HG02970 (cell line): ENCODE results near the gene GDF9.
A peak's percentile ranks its signal among the peaks of the same experiment; 100 is the strongest.

Experiments
- ATAC-seq: cut with Tn5 transposase; IDR thresholded peaks from one replicate; pipeline ENCODE4 v1.9.1; 2021; ENCODE audit warnings: mild to moderate bottlenecking, moderate library complexity, moderate number of reproducible peaks; ENCODE audit not compliant: unreplicated experiment, low FRiP score

The GDF9 gene, protein sequence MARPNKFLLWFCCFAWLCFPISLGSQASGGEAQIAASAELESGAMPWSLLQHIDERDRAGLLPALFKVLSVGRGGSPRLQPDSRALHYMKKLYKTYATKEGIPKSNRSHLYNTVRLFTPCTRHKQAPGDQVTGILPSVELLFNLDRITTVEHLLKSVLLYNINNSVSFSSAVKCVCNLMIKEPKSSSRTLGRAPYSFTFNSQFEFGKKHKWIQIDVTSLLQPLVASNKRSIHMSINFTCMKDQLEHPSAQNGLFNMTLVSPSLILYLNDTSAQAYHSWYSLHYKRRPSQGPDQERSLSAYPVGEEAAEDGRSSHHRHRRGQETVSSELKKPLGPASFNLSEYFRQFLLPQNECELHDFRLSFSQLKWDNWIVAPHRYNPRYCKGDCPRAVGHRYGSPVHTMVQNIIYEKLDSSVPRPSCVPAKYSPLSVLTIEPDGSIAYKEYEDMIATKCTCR

DNA sequence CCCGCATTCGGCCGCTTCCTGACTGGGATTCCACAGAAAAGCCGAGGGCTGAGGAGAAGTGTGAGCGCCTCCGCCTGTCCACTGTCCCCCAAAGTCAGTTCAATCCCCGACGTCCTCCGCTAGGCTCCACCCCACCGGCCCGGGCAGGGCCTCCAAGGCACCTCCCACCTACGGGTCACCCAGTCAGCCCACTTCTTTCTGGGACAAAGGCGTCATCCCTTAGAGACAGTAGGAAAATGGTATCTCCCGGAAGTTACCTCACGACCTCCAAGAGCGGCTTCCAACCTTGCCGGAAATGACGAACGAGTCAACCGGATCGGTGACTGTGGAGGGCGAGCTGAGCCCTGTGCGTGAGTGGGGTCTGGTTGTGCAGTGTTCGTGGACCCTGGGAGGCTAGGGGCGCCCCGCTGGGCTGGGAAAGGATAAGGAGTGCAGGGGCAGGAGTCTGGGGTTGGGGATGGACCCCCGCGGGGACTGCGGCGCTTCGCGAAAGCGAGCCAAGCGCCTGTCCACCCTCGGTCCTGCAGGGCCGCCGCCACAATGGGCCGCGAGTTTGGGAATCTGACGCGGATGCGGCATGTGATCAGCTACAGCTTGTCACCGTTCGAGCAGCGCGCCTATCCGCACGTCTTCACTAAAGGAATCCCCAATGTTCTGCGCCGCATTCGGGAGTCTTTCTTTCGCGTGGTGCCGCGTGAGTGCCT, at the start of gene GDF9, which contains the start of gene UQCRQ:
Gene GDF9 (minus strand): TSS at position 128 of the 704 bp plus-strand sequence. CDS start 1,936 bp downstream, outside the sequence.
Gene UQCRQ (plus strand): TSS at position 301 of the 704 bp plus-strand sequence. CDS start 240 bp downstream, at position 541.
- ATAC-seq: peak; percentile 88

DNA sequence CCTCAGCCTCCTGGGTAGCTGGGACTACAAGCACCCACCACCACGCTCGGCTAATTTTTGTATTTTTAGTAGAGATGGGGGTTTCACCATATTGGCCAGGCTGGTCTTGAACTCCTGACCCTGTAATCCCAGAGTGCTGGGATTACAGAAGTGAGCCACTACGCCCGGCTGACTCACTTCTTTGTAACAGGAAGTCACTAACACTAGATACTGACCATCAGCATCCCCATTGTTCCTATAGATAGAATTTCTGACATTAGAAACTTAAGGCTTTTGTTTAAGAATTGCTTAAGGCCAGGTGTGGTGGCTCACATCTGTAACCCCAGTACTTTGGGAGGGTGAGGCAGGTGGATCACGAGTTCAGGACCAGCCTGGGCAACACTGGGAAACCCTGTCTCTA, 49.4 kb upstream of the GDF9 start:
- no peak for ATAC-seq

DNA sequence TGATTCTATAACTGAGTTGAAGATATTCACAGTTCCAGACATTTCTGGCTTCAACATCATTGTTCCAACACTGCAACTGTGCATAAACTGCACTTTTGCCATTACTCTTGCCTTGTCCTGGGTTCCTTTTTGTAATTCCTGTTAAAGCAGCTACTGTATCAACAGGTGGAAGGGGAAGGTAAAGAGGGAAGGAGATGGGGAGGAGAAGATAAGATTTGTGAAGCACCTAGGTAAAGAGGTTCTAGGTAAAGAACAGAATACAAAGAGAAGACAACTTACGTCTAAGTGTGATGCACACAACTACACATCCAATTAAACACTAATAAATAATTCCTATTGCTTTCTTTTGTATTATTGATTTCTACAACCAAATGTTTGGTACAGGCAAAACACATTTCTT, 43.4 kb upstream of the GDF9 start:
- ATAC-seq: no peak

DNA sequence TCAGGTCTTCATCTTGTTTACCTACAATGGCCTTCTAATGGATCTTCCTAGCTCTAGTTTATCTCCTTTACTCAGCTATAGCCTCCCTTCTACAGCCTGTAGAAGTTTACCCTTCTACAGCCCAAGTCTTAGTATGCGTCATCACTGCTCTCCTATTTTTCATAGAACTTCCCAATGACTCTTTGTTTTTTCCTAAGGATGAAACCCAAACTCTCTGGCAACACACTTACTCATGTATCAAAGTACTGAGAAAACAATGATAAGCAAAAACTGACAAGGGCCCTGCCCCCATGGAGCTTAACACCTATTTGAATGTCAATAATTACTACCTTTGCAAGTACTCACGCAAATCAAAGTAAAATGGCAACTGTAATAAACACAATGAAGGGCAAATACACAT, 40.9 kb upstream of the GDF9 start:
- ATAC-seq: no peak

DNA sequence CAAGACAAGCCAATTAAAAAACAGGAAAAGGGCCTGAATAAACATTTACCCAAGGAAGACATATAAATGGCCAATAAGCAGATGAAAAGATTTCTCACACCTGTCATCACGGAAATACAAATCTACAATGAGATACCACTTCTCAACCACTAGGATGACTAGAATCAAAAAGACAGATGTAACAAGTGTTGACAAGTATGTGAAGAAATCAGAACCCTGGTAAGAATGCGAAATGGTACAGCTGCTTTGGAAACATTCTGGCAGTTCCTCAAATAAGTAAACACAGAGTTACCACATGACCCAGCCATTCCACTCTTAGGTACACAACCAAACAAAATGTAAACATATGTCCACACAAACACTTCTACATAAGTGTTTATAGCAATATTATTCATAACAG, 39.7 kb upstream of the GDF9 start:
- no peak for ATAC-seq

DNA sequence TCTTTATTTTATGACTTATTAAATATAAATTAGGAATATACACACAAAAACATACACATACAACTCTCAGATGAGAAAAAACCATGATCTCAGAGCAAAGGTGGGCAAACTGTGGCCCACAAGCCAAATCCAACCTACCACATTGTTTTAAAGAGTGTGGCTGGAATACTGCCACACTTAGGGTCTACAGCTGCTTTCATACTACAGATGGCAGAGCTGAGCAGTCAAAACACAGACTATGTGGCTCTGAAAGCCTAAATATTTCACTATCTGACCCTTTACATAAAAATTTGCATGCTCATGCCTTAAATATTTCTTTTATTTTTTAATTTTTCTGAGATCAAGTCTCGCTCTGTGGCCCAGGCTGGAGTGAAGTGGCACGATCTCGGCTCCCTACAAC, 35.5 kb upstream of the GDF9 start:
- ATAC-seq: no peak

DNA sequence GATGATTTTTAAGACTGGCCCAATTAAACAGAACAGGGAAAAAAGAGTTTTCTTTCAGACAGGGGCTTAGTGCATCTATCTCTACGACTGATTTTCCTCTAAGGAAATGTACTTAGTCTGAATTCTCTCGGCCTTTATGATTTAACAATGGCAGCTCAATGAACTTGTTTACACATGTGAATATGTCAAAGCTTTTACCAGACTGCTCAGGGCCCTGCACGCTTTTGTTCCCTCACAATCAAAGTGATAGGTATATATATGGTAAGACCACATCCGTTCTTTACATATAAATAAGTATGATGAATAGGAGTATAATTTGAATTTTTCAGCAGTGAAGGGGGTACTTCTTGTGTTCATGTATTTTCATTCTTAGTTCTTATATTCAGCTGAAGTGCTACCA, 34.8 kb upstream of the GDF9 start:
- no peak for ATAC-seq

DNA sequence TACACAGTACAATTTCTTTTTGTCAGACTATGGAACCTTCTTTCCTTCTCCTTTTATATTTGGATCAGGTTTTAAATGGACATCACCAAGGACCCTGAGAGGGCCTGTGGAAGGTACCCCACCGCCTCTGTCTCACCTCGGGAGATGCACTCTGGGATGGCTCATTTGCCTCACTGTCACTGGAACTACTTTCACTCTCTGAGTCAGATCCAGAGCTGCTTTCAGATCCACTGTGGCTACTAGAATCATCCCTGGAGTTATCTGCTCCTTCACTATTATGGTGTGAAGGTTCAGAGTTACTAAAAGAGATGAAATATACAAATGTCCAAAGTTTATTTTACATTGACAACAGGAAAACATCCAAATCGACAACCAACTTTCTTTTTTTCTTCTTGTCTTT, 31.8 kb upstream of the GDF9 start:
- ATAC-seq: no peak

DNA sequence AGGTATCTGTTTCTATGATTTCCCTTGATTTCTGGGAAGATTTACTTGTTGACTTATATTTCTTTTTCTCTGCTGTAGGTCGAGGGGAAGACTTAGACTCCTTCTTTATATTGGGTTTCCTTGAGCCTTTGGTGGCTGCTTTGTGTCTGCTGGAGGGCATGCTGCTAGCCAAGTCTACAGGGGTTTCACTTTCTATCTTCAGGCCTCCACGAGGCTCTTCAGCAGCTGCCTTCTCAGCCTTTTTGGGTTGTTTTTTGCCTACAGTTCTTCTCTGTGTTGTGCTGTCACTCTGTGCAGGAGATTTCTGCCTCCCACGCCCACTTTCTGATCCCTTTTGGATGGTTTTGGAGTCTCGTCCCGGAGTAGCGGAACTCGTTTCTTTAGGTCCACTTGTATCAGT, 30.4 kb upstream of the GDF9 start:
- ATAC-seq: no peak

DNA sequence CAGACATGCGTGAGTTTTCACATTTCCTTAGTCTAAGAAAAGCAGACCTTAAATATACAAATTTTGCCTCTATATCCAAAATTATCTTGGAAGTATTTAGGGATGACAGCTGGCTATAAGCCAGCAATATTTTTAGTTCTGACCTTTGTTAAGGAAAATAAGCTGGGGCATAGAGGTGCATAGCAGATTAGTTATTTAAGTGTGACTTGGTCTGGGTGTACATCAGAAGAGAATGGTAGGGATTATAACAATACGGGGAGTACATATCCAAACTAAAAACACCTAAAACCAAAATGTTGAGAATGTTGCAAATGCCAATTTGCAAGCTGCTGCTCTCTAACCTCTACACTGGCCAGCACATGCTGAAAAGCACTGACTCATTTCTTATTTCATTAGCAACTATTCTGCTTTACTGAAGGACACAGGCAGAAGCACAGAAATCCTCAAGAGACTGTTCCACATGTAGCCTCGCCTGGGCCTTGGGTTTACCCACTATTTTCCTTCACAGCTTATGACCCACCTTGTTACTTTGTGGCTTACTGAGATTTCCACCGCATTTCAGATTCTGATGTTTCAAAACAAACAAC, 29.5 kb upstream of the GDF9 start:
- no peak for ATAC-seq

DNA sequence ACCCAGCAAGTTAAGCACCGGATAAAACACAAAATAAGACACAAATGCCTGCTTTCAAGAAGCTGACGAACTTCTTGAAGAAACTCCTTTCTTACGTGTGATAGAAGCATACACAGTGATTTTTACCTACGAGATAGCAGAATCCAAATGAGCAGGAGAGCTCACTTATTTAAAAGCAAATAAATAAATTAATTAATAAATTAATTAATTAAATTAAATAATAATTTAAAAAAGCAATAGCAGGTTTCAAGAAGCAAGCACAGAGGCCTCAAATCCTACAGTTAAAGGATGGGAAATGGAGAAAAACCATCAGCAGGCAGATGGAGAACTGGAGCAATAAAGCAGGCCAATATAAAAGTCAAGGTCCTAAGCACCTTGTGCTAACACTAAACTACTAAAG, 24.5 kb upstream of the GDF9 start:
- no peak for ATAC-seq

DNA sequence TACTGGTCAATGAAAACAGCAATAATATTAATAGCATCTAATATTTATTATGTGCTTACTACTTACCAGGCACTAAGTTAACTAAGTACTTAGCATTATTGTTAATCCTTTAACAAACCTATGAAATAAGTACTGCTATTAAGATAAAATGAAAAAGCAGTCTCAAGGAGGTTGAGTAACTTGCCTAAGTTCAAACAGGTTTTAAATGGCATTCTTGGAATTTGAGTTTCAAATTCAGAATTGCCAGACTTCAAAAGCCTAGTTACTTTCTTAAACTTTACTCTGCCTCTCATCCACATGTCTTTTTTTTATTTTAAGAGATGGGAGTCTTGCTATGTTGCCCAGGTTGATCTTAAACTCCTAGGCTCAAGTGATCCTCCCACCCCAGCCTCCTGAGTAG, 23.2 kb upstream of the GDF9 start:
- ATAC-seq: no peak

DNA sequence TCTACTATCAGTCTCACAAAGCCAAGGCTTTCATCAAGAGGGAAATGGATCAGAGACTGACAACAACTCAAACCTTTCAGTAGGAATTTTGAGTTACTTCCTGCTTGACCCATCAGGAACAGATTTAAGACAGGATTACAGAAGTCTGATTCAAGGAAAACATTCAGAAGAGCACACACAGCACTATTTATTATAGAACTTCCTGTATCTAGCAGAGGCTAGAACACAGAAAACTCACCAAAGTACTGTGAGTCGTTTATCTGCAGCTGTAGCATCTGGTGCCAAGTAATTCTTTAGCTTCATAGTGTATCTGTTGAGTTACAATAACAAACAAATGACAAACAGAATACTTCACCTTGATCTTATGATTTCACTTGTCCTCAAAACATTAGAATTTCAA, 21.0 kb upstream of the GDF9 start:
- no peak for ATAC-seq

DNA sequence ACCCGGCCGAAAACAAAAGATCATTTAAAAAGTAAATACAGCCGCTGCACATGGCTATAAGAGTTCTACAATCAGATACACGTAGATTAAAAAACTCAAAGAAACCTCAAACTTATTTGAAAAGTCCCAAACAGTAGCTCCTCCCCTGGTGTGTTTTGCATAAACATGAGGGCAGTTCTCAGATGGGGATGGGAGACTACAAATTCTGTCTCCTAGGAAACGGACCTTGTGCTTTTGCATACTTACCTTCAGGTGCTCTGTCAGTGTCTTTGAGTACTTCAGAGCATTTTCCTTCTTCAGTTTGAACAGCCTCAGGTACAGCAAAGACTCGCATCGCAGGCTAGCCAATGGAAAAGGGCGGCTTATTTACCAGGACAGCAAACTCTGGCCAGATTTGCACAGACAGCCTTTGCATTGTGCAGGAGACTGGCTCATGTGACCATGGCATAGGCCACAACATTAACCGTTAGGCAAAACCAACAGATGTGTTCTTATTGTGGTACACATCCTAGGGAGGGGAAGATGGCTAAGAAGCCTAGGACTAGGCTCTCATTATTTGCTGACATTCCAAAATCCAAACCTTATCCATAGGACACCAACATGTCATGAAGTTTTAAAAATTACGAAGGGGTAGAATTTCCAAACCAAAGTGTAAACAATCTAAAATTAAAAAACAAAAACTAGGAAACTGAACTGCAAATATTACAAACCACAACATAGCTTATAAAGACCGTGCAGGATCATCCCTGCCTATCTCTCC, 20.0 kb upstream of the GDF9 start:
- no peak for ATAC-seq

DNA sequence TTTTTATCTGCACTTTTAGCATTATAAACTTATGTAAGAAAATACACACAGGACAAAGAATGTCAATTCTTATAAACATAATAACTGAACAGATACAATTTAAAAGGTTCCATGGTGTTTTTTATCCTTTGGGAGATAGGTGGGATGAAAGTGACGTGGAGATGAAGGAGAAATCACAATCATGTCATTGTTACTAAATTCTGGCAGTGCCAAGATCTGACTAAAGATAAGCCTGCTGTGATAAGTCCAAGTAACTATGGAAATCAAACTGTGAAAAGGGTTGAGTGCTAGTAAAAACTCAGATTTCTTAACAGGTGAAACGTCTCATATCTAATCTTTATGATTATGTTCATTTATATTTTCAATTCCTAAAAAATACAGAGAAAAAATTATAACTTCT, 18.3 kb upstream of the GDF9 start:
- ATAC-seq: no peak

DNA sequence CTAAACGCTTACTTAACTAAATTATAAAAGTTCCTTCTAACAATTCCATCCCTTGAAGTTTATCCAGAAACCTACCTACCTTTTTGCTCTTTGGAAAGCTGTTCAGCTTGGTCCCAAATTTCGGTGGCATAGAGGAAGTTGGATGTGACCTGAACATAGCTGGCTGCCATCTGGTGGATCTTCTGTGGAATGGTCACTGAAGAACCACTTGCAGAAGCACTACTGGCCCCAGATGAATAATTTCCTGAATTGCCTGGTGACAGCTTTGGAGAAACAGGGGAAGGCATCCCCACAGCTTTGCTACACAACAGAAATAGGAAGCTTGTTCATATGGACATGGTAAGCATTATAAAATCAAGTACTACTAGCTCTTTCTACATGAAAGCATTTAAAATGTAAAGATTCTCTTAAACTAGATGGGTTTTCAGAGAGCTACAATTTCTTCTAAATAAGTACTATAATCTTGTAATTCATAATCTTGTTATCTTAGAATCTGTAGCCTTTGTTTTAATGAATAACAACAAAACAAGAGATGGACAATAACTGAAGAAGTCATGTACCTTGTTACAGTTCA, 17.1 kb upstream of the GDF9 start:
- no peak for ATAC-seq

DNA sequence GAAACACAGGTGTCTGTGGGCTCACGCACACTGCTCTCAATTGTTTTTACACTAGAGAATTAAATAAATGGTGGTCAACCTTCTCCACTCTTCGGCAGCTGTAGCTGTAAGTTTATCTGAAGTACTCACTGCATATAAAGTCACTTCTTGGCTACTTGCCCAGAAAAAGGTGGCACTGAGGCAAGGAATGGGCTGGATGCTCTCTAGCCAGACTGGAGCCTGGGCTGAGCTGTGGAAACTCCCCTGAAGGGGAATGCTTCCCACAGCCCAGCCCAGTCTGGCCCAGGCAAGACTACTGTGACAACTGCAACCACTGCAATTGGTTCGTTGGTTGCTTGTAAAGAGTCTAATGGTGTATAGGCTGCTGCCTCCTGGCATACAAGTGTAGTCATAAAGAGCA, 11.7 kb upstream of the GDF9 start:
- no peak for ATAC-seq

DNA sequence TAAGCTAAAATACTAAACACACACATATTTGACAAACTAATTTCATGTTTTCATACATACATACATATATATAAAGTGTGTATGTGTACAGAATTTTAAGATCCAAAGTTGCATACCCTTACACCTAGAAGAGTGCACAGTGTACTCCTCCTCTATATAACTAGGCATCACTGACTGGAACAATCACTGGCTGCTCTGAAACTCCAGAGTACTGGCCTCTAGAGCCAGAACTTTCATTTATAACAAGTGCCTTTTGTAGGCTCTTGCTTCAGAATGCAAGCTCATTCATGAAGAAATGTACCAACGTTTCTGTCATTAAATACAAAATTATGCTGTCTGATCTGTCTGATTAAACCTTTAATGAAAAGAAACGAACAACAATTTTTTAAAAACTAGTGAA, 11.2 kb upstream of the GDF9 start:
- ATAC-seq: no peak

DNA sequence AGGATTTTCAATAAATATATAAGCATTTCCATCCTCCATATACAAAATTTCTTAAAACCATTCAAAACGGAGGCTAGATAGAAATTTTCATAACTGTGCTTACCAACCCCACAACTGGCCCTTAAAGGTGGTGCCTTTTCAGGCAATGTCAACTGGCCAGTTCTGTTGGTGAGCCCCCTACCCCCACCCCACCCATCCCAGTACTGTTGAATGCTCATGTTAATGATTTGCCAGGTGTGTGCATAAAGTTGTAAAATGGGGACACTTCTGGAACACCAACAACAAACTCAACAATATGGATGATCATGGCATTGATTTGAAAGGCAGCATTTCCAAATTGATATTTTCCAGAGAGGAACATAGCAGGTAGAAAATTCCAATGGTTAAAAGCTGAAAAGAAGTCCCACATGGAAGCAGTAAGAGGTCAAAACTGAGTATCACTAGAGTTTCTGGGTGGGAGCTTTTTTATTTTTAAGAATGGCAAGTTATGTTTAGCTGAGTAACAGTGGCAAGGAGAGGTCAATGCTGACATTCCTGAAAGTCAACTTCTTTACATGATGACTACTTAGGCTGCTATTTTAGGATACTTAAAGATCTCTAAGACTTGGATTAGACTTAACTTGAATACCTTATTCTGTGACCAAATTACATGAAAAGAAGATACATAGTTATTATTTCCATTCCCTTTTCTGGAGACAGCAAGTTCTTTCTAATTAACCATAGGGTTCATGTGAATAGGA, 9.9 kb upstream of the GDF9 start:
- ATAC-seq: no peak

DNA sequence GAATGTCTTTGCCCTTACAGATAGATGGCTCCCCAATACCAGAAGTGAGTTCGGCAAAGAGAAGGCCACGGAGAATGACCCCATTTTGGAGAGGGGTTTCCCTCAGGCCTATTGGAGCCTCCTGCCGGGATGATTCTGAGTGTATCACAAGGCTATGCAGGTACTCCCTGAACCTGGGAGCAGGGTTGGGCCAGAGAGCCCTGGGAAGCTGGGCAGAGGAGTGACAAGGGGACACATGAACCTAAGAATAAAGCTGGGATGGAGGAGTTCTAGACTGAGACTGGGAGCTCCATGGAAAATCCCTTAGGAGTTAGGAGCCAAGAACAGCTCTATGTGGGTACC, 7.6 kb upstream of the GDF9 start:
- ATAC-seq: no peak
